SU-DHL-6 (cell line): ENCODE results near the gene TBX3.

Source experiments
- H2AFZ ChIP-seq: fragments of 200-600 bp; sonication (generic); 2 replicates; pipeline ENCODE4 v1.6.1; 2014; ENCODE audit warnings: low read depth, mild to moderate bottlenecking, moderate library complexity, mixed read lengths, antibody characterized with exemption, low read length; ENCODE audit not compliant: severe bottlenecking
- H3F3A ChIP-seq: fragments of 200-600 bp; shearing (Covaris generic); 2 replicates; pipeline ENCODE4 v1.6.0; 2016; ENCODE audit warnings: antibody characterized with exemption, mild to moderate bottlenecking; ENCODE audit not compliant: insufficient read depth
- H3K27ac ChIP-seq: fragments of 200-600 bp; sonication (generic); 2 replicates; pipeline ENCODE4 v1.5.1; 2016; ENCODE audit warnings: low read depth, mild to moderate bottlenecking, low read length, moderate library complexity, mixed read lengths
- H3K27me3 ChIP-seq: fragments of 200-600 bp; sonication (generic), shearing (Covaris generic); 2 replicates; pipeline ENCODE4 v1.6.0; 2014; ENCODE audit warnings: mild to moderate bottlenecking, low read length
- H3K36me3 ChIP-seq: fragments of 200-600 bp; sonication (generic); 2 replicates; pipeline ENCODE4 v1.6.1; 2014; ENCODE audit warnings: mild to moderate bottlenecking, low read length, mixed read lengths
- H3K4me2 ChIP-seq: fragments of 300-600, 200-600 bp; shearing (Covaris generic), sonication (generic); 2 replicates; pipeline ENCODE4 v1.6.0; 2014; ENCODE audit warnings: low read length, low read depth, mild to moderate bottlenecking; ENCODE audit not compliant: poor library complexity, severe bottlenecking
- H3K4me3 ChIP-seq: fragments of 200-600 bp; sonication (generic); 2 replicates; pipeline ENCODE4 v1.5.1; 2014; ENCODE audit warnings: antibody characterized with exemption, low read length, mild to moderate bottlenecking, mixed read lengths; ENCODE audit not compliant: insufficient read depth, poor library complexity, severe bottlenecking
- H3K79me2 ChIP-seq: fragments of 200-600 bp; sonication (generic); 2 replicates; pipeline ENCODE4 v1.6.1; 2014; ENCODE audit warnings: mild to moderate bottlenecking, low read length, moderate library complexity; ENCODE audit not compliant: insufficient read depth
- H3K9ac ChIP-seq: fragments of 200-600 bp; sonication (generic); 2 replicates; pipeline ENCODE4 v1.7.0; 2014; ENCODE audit warnings: mild to moderate bottlenecking, low read length
- H3K9me2 ChIP-seq: fragments of 200-600 bp; sonication (generic); replicated peaks from 2 replicates; pipeline ENCODE4 v1.6.1; 2014; ENCODE audit warnings: low read length; ENCODE audit not compliant: insufficient read depth
- H3K9me3 ChIP-seq: fragments of 200-600 bp; sonication (generic); 2 replicates; pipeline ENCODE4 v1.6.1; 2014; ENCODE audit warnings: low read length, mixed read lengths; ENCODE audit not compliant: insufficient read depth
- H4K20me1 ChIP-seq: fragments of 200-600 bp; sonication (generic); 2 replicates; pipeline ENCODE4 v1.6.1; 2014; ENCODE audit warnings: low read depth, mild to moderate bottlenecking, antibody characterized with exemption, low read length, moderate library complexity, mixed read lengths
- CTCF ChIP-seq: fragments of 200-600 bp; sonication (generic); IDR thresholded peaks from one replicate; pipeline ENCODE4 v1.5.1; 2017; ENCODE audit warnings: antibody characterized with exemption, mild to moderate bottlenecking, low read length, moderate library complexity; ENCODE audit not compliant: insufficient read depth, poor library complexity, severe bottlenecking
- EZH2phosphoT487 ChIP-seq: fragments of 200-600 bp; sonication (generic), shearing (Covaris generic); conservative IDR thresholded peaks from 2 replicates; pipeline ENCODE4 v1.6.1; 2018; ENCODE audit warnings: mild to moderate bottlenecking, antibody characterized with exemption, low read length, moderate library complexity, mixed read lengths

Gene TBX3

GRCh38 chr12:114682106-114682784 lies 1.7 kb downstream of the TBX3 start:
- peaks cover 3% of the 10 kb centered on the region; the same call in 1 of the 2 replicates for H3K27me3 ChIP-seq
- no peak overlapping the region for H3K27ac ChIP-seq
- no peaks in the 10 kb centered on the region for H3K36me3 ChIP-seq
- no peak overlapping the region for H3K4me3 ChIP-seq
- no peaks in the 10 kb centered on the region for H3F3A ChIP-seq
- H3K4me2 ChIP-seq: no peak overlapping the region
- no peaks in the 10 kb centered on the region for H4K20me1 ChIP-seq
- no peak overlapping the region for H2AFZ ChIP-seq
- TF ChIP-seq CTCF: no peak
- TF ChIP-seq EZH2phosphoT487: no peak
- no peak overlapping the region for H3K9ac ChIP-seq
- no peaks in the 10 kb centered on the region for H3K9me2 ChIP-seq
- H3K79me2 ChIP-seq: no peaks in the 10 kb centered on the region
- no peaks in the 10 kb centered on the region for H3K9me3 ChIP-seq

DNA sequence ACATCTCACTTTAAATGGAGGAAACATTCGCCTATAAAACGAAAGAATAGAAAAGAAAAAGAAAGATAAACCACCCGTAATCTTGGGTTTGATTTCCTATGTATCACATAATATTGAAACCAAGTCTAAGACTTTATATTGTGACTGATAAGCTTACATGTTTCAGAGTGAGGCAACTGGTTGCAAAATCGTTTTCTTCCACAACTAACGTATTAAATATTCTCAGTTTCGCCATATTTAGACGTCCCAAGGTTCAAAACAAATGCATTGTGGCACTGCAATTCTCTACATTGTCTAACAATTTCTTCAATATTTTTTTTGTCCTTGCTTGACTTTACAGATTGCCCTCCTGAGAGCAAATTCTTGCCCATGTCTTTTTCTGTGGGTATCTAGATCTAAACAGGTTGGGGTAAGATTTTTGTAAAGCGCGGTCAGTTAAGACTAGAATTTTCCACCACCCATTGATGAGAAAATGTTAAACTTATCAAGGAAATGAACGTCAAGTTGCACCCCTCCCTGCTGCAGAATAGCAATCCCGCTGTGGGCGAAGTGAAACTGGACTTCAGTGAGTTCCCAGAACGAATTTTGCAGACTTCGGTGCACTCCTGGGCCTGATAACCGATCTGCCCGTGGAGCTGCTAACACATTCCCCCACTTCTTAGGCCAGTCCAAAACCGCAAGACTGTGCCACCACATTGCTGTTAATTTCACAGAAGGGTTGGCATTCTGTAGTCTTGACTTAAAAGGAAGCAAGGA lies 2.7 kb downstream of the TBX3 start:
- no peaks in the 10 kb centered on the region for H3K9me3 ChIP-seq
- no peak overlapping the region for H3K4me2 ChIP-seq
- H4K20me1 ChIP-seq: no peaks in the 10 kb centered on the region
- no peaks in the 10 kb centered on the region for H3F3A ChIP-seq
- H3K27me3 ChIP-seq: peaks cover 3% of the 10 kb centered on the region; the same call in 1 of the 2 replicates
- no peaks in the 10 kb centered on the region for H3K36me3 ChIP-seq
- H2AFZ ChIP-seq: no peak overlapping the region
- TF ChIP-seq EZH2phosphoT487: no peak
- no peak for TF ChIP-seq CTCF
- H3K79me2 ChIP-seq: no peaks in the 10 kb centered on the region
- H3K4me3 ChIP-seq: no peak overlapping the region
- no peak overlapping the region for H3K27ac ChIP-seq
- no peaks in the 10 kb centered on the region for H3K9me2 ChIP-seq
- H3K9ac ChIP-seq: no peak overlapping the region

GRCh38 chr12:114680604-114681069 lies 3.3 kb downstream of the TBX3 start:
- Histone ChIP-seq H3F3A (no peaks in the 10 kb centered on the region), H3K27ac (no peak overlapping the region), H3K36me3 (no peaks in the 10 kb centered on the region), H4K20me1 (no peaks in the 10 kb centered on the region), H3K9me2 (no peaks in the 10 kb centered on the region), H3K9me3 (no peaks in the 10 kb centered on the region), H3K27me3 (peaks cover 3% of the 10 kb centered on the region; the same call in 1 of the 2 replicates), H2AFZ (no peak overlapping the region), H3K4me3 (no peak overlapping the region), H3K9ac (no peak overlapping the region), H3K4me2 (no peak overlapping the region), H3K79me2 (no peaks in the 10 kb centered on the region)
- TF ChIP-seq EZH2phosphoT487 (no peak), CTCF (no peak)
